PFSK-1 (cell line): ENCODE measurements around the gene ITGAE.

Experiments
- FOXP2 ChIP-seq: optimal IDR thresholded peaks from 2 replicates; pipeline ENCODE3; 2011; ENCODE audit warnings: borderline replicate concordance, control low read depth, inconsistent platforms; ENCODE audit not compliant: insufficient read depth; ENCODE audit errors: extremely low read length, extremely low read depth
- POLR2AphosphoS5 ChIP-seq: IDR thresholded peaks from 2 replicates; pipeline ENCODE4 v1.6.1; 2012; ENCODE audit warnings: low read depth, mild to moderate bottlenecking, control low read depth, low read length, moderate library complexity
- REST ChIP-seq, 2 experiments: IDR thresholded peaks; 2 replicates each; pipeline versions ENCODE4 v1.6.1 to v1.8.0; 2011 to 2012; ENCODE audit warnings: low read depth in 2 of 2, low read length in 2 of 2, control low read depth in 1 of 2, inconsistent platforms in 1 of 2, mild to moderate bottlenecking in 1 of 2, moderate library complexity in 1 of 2; ENCODE audit not compliant: insufficient read depth in 1 of 2
- SIN3A ChIP-seq: IDR thresholded peaks from 2 replicates; pipeline ENCODE4 v1.6.1; 2012; ENCODE audit warnings: mild to moderate bottlenecking, low read length, moderate library complexity, borderline replicate concordance; ENCODE audit not compliant: insufficient read depth
- TAF1 ChIP-seq: IDR thresholded peaks from 2 replicates; pipeline ENCODE4 v1.6.1; 2012; ENCODE audit warnings: low read length, control low read depth, borderline replicate concordance; ENCODE audit not compliant: insufficient read depth

ITGAE gene

DNA sequence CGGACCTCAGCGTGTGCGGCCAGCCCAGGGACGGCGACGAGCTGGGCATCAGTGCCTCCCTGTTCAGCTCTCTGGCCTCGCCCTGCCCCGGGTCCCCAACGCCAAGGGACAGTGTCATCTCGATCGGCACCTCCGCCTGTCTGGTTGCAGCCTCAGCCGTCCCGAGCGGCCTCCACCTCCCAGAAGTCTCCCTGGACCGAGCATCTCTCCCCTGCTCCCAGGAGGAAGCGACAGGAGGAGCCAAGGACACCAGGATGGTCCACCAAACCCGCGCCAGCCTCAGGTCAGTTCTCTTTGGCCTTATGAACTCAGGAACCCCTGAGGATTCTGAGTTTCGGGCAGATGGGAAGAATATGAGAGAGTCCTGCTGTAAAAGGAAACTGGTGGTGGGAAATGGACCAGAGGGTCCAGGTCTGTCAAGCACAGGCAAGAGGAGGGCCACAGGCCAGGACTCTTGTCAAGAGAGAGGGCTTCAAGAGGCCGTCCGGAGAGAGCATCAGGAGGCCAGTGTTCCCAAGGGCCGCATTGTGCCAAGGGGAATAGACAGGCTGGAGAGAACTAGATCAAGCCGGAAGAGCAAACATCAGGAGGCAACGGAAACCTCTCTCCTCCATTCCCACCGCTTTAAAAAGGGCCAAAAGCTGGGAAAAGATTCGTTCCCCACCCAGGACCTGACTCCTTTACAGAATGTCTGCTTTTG is 76.5 kb downstream of the ITGAE start:
- TF ChIP-seq REST (IDR thresholded peaks at IDR 0.05; ENCODE audit: insufficient read depth in 1 of 2, low read depth in 2 of 2, low read length in 2 of 2) (no peak), TAF1 (peak; percentile 60; the same call in 1 of the 2 replicates), FOXP2 (peak; percentile 18)

- TF ChIP-seq TAF1 = peak; percentile 86
- peak; percentile 97 for TF ChIP-seq POLR2AphosphoS5
- peak; percentile 46 to 70; a peak in 2 of 4 replicates for TF ChIP-seq REST (IDR thresholded peaks at IDR 0.05; ENCODE audit: insufficient read depth in 1 of 2, low read depth in 2 of 2, low read length in 2 of 2)
- TF ChIP-seq FOXP2 = peak; percentile 96
- TF ChIP-seq SIN3A = peak; percentile 94; the same call in 1 of the 2 replicates
Observed at GRCh38 chr17:3723556-3724377, 77.2 kb downstream of the ITGAE start, which contains the start of gene HASPIN. Gene HASPIN (plus strand): TSS chr17:3723903. CDS start chr17:3723936, 33 bp downstream.

DNA sequence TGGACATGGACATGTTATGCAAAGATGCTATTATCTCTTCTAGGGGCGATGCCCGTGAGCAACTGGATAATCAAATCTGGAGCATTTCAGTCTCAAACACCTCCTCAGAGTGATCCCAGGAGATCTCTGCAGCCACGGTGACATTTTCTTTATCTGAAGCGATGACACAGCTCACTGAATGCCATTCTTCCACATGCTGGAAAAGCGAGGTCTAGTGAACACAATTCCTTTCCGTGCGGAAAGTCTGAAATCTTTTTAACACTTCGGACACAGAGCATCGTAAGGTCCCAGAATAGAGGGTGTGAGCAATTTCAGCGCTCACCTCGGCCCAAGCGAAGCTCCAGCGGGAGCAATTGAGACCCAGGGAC is 77.8 kb downstream of the ITGAE start:
- no peak for TF ChIP-seq TAF1
- TF ChIP-seq FOXP2 = no peak
- no peak for TF ChIP-seq SIN3A
- TF ChIP-seq POLR2AphosphoS5 = no peak
- no peak for TF ChIP-seq REST (IDR thresholded peaks at IDR 0.05; ENCODE audit: insufficient read depth in 1 of 2, low read depth in 2 of 2, low read length in 2 of 2)

GRCh38 chr17:3722716-3723115 is 78.3 kb downstream of the ITGAE start:
- TF ChIP-seq FOXP2 (no peak), TAF1 (no peak), REST (IDR thresholded peaks at IDR 0.05; ENCODE audit: insufficient read depth in 1 of 2, low read depth in 2 of 2, low read length in 2 of 2) (no peak), POLR2AphosphoS5 (no peak), SIN3A (no peak)
